ENCODE measurements around the gene GAL3ST2.
"Not testable (repeated sequence)": the region's sequence is repeated elsewhere in the genome, so short reads cannot be mapped to it uniquely, and the experiment has no call there.

GAL3ST2 gene

GRCh38 chr2:241788135-241788534, 11.5 kb downstream of the GAL3ST2 start:
- H3K4me1 ChIP-seq (ENCODE audit: control insufficient read depth, insufficient read depth, low read length) = no peaks in the 10 kb centered on the region
- H3K4me3 ChIP-seq (ENCODE audit: low read depth, low read length) = no peak overlapping the region
- H3K27me3 ChIP-seq (ENCODE audit: control insufficient read depth, insufficient read depth, low read length) = no peaks in the 10 kb centered on the region
- H3K9ac ChIP-seq (ENCODE audit: low read depth, low read length) = no peak overlapping the region
- no peaks in the 10 kb centered on the region for H3K9me3 ChIP-seq (ENCODE audit: control insufficient read depth, insufficient read depth, low read length)
- H3K36me3 ChIP-seq (ENCODE audit: control insufficient read depth, insufficient read depth, low read length) = no peaks in the 10 kb centered on the region

- no peaks in the 10 kb centered on the region for H3K9me3 ChIP-seq (ENCODE audit: control insufficient read depth, insufficient read depth, low read length)
- no peak overlapping the region for H3K9ac ChIP-seq (ENCODE audit: low read depth, low read length)
- H3K36me3 ChIP-seq (ENCODE audit: control insufficient read depth, insufficient read depth, low read length) = no peaks in the 10 kb centered on the region
- no peaks in the 10 kb centered on the region for H3K4me1 ChIP-seq (ENCODE audit: control insufficient read depth, insufficient read depth, low read length)
- no peak overlapping the region for H3K4me3 ChIP-seq (ENCODE audit: low read depth, low read length)
- H3K27me3 ChIP-seq (ENCODE audit: control insufficient read depth, insufficient read depth, low read length) = no peaks in the 10 kb centered on the region
Observed at GRCh38 chr2:241788572-241788971, 11.9 kb downstream of the GAL3ST2 start.

- H3K4me3 ChIP-seq (ENCODE audit: low read depth, low read length); H3K9me3 ChIP-seq (ENCODE audit: control insufficient read depth, insufficient read depth, low read length); H3K27me3 ChIP-seq (ENCODE audit: control insufficient read depth, insufficient read depth, low read length); H3K9ac ChIP-seq (ENCODE audit: low read depth, low read length); H3K36me3 ChIP-seq (ENCODE audit: control insufficient read depth, insufficient read depth, low read length); H3K4me1 ChIP-seq (ENCODE audit: control insufficient read depth, insufficient read depth, low read length): not testable (repeated sequence)
Observed at GRCh38 chr2:241791385-241791784, 14.8 kb downstream of the GAL3ST2 start.

- no peak overlapping the region for H3K4me3 ChIP-seq (ENCODE audit: low read depth, low read length)
- H3K27me3 ChIP-seq (ENCODE audit: control insufficient read depth, insufficient read depth, low read length) = no peaks in the 10 kb centered on the region
- H3K9ac ChIP-seq (ENCODE audit: low read depth, low read length) = no peak overlapping the region
- no peaks in the 10 kb centered on the region for H3K9me3 ChIP-seq (ENCODE audit: control insufficient read depth, insufficient read depth, low read length)
- no peaks in the 10 kb centered on the region for H3K36me3 ChIP-seq (ENCODE audit: control insufficient read depth, insufficient read depth, low read length)
- no peaks in the 10 kb centered on the region for H3K4me1 ChIP-seq (ENCODE audit: control insufficient read depth, insufficient read depth, low read length)
Observed at GRCh38 chr2:241793385-241793784, 16.8 kb downstream of the GAL3ST2 start.

GRCh38 chr2:241794250-241794823, 17.7 kb downstream of the GAL3ST2 start:
- Histone ChIP-seq H3K9me3 (ENCODE audit: control insufficient read depth, insufficient read depth, low read length) (no peaks in the 10 kb centered on the region), H3K4me1 (ENCODE audit: control insufficient read depth, insufficient read depth, low read length) (no peaks in the 10 kb centered on the region), H3K27me3 (ENCODE audit: control insufficient read depth, insufficient read depth, low read length) (no peaks in the 10 kb centered on the region), H3K9ac (ENCODE audit: low read depth, low read length) (no peak overlapping the region), H3K36me3 (ENCODE audit: control insufficient read depth, insufficient read depth, low read length) (no peaks in the 10 kb centered on the region), H3K4me3 (ENCODE audit: low read depth, low read length) (no peak overlapping the region)

GRCh38 chr2:241795021-241795999, 18.7 kb downstream of the GAL3ST2 start:
- no peak overlapping the region for H3K9ac ChIP-seq (ENCODE audit: low read depth, low read length)
- no peaks in the 10 kb centered on the region for H3K36me3 ChIP-seq (ENCODE audit: control insufficient read depth, insufficient read depth, low read length)
- no peaks in the 10 kb centered on the region for H3K4me1 ChIP-seq (ENCODE audit: control insufficient read depth, insufficient read depth, low read length)
- H3K4me3 ChIP-seq (ENCODE audit: low read depth, low read length) = no peak overlapping the region
- no peaks in the 10 kb centered on the region for H3K9me3 ChIP-seq (ENCODE audit: control insufficient read depth, insufficient read depth, low read length)
- H3K27me3 ChIP-seq (ENCODE audit: control insufficient read depth, insufficient read depth, low read length) = no peaks in the 10 kb centered on the region

- Histone ChIP-seq H3K9me3 (ENCODE audit: control insufficient read depth, insufficient read depth, low read length) (no peaks in the 10 kb centered on the region), H3K9ac (ENCODE audit: low read depth, low read length) (no peak overlapping the region), H3K4me3 (ENCODE audit: low read depth, low read length) (no peak overlapping the region), H3K4me1 (ENCODE audit: control insufficient read depth, insufficient read depth, low read length) (no peaks in the 10 kb centered on the region), H3K36me3 (ENCODE audit: control insufficient read depth, insufficient read depth, low read length) (no peaks in the 10 kb centered on the region), H3K27me3 (ENCODE audit: control insufficient read depth, insufficient read depth, low read length) (no peaks in the 10 kb centered on the region)
Observed at GRCh38 chr2:241796209-241796608, 19.6 kb downstream of the GAL3ST2 start.

GRCh38 chr2:241796610-241797138, 20.1 kb downstream of the GAL3ST2 start:
- Histone ChIP-seq H3K9ac (ENCODE audit: low read depth, low read length) (no peak overlapping the region), H3K36me3 (ENCODE audit: control insufficient read depth, insufficient read depth, low read length) (no peaks in the 10 kb centered on the region), H3K27me3 (ENCODE audit: control insufficient read depth, insufficient read depth, low read length) (no peaks in the 10 kb centered on the region), H3K4me1 (ENCODE audit: control insufficient read depth, insufficient read depth, low read length) (no peaks in the 10 kb centered on the region), H3K4me3 (ENCODE audit: low read depth, low read length) (no peak overlapping the region), H3K9me3 (ENCODE audit: control insufficient read depth, insufficient read depth, low read length) (no peaks in the 10 kb centered on the region)

- Histone ChIP-seq H3K9me3 (ENCODE audit: control insufficient read depth, insufficient read depth, low read length) (no peaks in the 10 kb centered on the region), H3K4me1 (ENCODE audit: control insufficient read depth, insufficient read depth, low read length) (no peaks in the 10 kb centered on the region), H3K9ac (ENCODE audit: low read depth, low read length) (no peak overlapping the region), H3K36me3 (ENCODE audit: control insufficient read depth, insufficient read depth, low read length) (no peaks in the 10 kb centered on the region), H3K4me3 (ENCODE audit: low read depth, low read length) (no peak overlapping the region), H3K27me3 (ENCODE audit: control insufficient read depth, insufficient read depth, low read length) (no peaks in the 10 kb centered on the region)
Observed at GRCh38 chr2:241797441-241798080, 20.9 kb downstream of the GAL3ST2 start.

GRCh38 chr2:241798081-241798630, 21.5 kb downstream of the GAL3ST2 start:
- H3K4me3 ChIP-seq (ENCODE audit: low read depth, low read length) = no peak overlapping the region
- H3K27me3 ChIP-seq (ENCODE audit: control insufficient read depth, insufficient read depth, low read length) = peaks cover under 1% of the 10 kb centered on the region
- H3K9ac ChIP-seq (ENCODE audit: low read depth, low read length) = no peak overlapping the region
- no peaks in the 10 kb centered on the region for H3K4me1 ChIP-seq (ENCODE audit: control insufficient read depth, insufficient read depth, low read length)
- no peaks in the 10 kb centered on the region for H3K36me3 ChIP-seq (ENCODE audit: control insufficient read depth, insufficient read depth, low read length)
- no peaks in the 10 kb centered on the region for H3K9me3 ChIP-seq (ENCODE audit: control insufficient read depth, insufficient read depth, low read length)

GRCh38 chr2:241798631-241799521, 22.3 kb downstream of the GAL3ST2 start:
- Histone ChIP-seq H3K4me1 (ENCODE audit: control insufficient read depth, insufficient read depth, low read length) (no peaks in the 10 kb centered on the region), H3K27me3 (ENCODE audit: control insufficient read depth, insufficient read depth, low read length) (peaks cover 7% of the 10 kb centered on the region), H3K36me3 (ENCODE audit: control insufficient read depth, insufficient read depth, low read length) (no peaks in the 10 kb centered on the region), H3K9me3 (ENCODE audit: control insufficient read depth, insufficient read depth, low read length) (no peaks in the 10 kb centered on the region), H3K9ac (ENCODE audit: low read depth, low read length) (no peak overlapping the region), H3K4me3 (ENCODE audit: low read depth, low read length) (no peak overlapping the region)
